Aorta (tissue), 5 donors: Measurements from ENCODE around the gene MYH11. TPM values are rescaled to one million over a fixed set of nuclear protein-coding genes. Genes with fewer than 3 reads are reported as not detected.
"Not testable (repeated sequence)": the region's sequence is repeated elsewhere in the genome, so short reads cannot be mapped to it uniquely, and the experiment has no call there.

Experiments
- ATAC-seq: fragments of 200-7000 bp; cut with Tn5 transposase; one replicate; pipeline ENCODE4 v1.9.1; 2022; ENCODE audit warnings: moderate library complexity; ENCODE audit not compliant: low FRiP score
- DNase-seq, 2 donors: peaks; one replicate each; pipeline ENCODE4 v3.0.0-alpha.2; 2020
- H3K27ac ChIP-seq, 2 donors: one replicate each; pipeline ENCODE4 v1.5.1; 2013; ENCODE audit warnings: low read length in 2 of 2, mild to moderate bottlenecking in 2 of 2, moderate library complexity in 2 of 2, control low read depth in 1 of 2, inconsistent platforms in 1 of 2, low read depth in 1 of 2
- H3K27me3 ChIP-seq, 2 donors: one replicate each; pipeline ENCODE4 v1.6.1; 2013; ENCODE audit warnings: control low read depth in 1 of 2, low read length in 1 of 2, mild to moderate bottlenecking in 1 of 2, moderate library complexity in 1 of 2; ENCODE audit not compliant: insufficient read depth in 2 of 2, control insufficient read depth in 1 of 2
- H3K36me3 ChIP-seq, 2 donors: one replicate each; pipeline ENCODE4 v1.6.1; 2013; ENCODE audit warnings: control low read depth in 1 of 2, low read length in 1 of 2, mild to moderate bottlenecking in 1 of 2; ENCODE audit not compliant: insufficient read depth in 2 of 2, control insufficient read depth in 1 of 2
- H3K4me1 ChIP-seq, 2 donors: one replicate each; pipeline ENCODE4 v1.6.1; 2013; ENCODE audit warnings: low read length in 2 of 2, control low read depth in 1 of 2, mild to moderate bottlenecking in 1 of 2, moderate library complexity in 1 of 2; ENCODE audit not compliant: insufficient read depth in 2 of 2, control insufficient read depth in 1 of 2
- H3K4me3 ChIP-seq, 2 donors: one replicate each; pipeline ENCODE4 v1.5.1; 2013; ENCODE audit warnings: low read length in 2 of 2, control low read depth in 1 of 2, mild to moderate bottlenecking in 1 of 2
- H3K9me3 ChIP-seq: one replicate; pipeline ENCODE4 v1.6.1; 2013; ENCODE audit warnings: mild to moderate bottlenecking, low read length; ENCODE audit not compliant: control insufficient read depth
- WGBS, 2 donors: extraction: QIAGEN DNeasy Blood & Tissue Kit; methylation state at CpG; one replicate each; pipeline ENCODE4 v1.1.7; 2013; 5-methylcytosine and 5-hydroxymethylcytosine counted together
- intact Hi-C, 2 donors: fragments of 100-400 bp; cut with DNase I; formaldehyde crosslinking; loops; one replicate each; pipeline versions ENCODE4 v1.14.2 to v1.15.0; 2022
- polyA plus RNA-seq, 2 donors: library from polyadenylated mRNA; stranded (reverse); fragments of 200-250 nt; gene quantifications; one replicate each; pipeline ENCODE4 v1.2.3, GENCODE V29; 2013
- total RNA-seq, 2 donors: library from RNA; stranded (reverse); fragmentation: NEBNext Ultra II Directional; extraction: Animal tissue kit (Norgen Biotek cat#: 25700); gene quantifications; one replicate each; pipeline ENCODE4 v1.2.1, GENCODE V29; 2021
- donor health status: healthy with polysubstance abuse.
- donor health status: Bipolar disorder and iron deficiency.
- donor health status: DM: no; HTN: no; CAD: no.
- donor health status: DM: no; HTN: no; CAD: no.
- donor health status: DM: yes; HTN: yes; CAD: no.

MYH11 gene
- total and polyA plus RNA-seq, 4 donors: 631 to 2,053 (median 1,169) TPM

GRCh38 chr16:15854906-15855703, 1.7 kb downstream of the MYH11 start:
- 4 to 7% methylated on average over 15 of the region's 15 CpGs for WGBS, 2 donors
- Histone ChIP-seq H3K9me3 (no peaks in the 10 kb centered on the region), H3K27ac (peak overlapping the region; percentile 94 to 97), H3K36me3 (peaks cover 0 to 2% of the 10 kb centered on the region in 2 donors), H3K4me1 (no peaks in the 10 kb centered on the region), H3K4me3 (peak overlapping the region; percentile 83 to 99), H3K27me3 (no peaks in the 10 kb centered on the region)
- DNase-seq: peak; percentile 68 to 81
- intact Hi-C loops: loop anchor here in 1 of 2 donors (5.0 to 10.0 kb wide), 3 partner anchors 63 to 230 kb away; no protein-coding TSS in a partner anchor
- peak; percentile 39 for ATAC-seq

DNA sequence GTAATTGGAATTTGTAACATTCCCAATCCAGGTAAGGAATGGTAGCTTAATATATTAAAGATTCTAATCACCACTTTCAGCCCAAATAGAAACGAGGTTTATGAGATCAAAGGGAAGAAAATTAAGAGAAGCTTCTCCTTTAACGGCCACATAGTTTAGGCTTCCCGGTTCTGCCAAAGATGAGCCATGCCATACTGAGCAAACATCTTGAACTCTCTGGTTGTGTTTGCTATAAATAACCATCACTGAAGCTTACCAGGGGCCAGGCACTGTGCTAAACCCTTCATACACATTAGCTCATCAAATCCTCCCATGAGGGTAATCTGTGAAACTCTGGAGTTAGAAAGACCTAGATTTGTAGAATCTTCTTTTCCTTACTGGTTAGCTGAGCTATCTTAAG, 2.8 kb downstream of the MYH11 start:
- Histone ChIP-seq H3K4me3 (peak overlapping the region; percentile 83 to 99), H3K27me3 (no peaks in the 10 kb centered on the region), H3K9me3 (no peaks in the 10 kb centered on the region), H3K36me3 (peaks cover 0 to 2% of the 10 kb centered on the region in 2 donors), H3K27ac (peak overlapping the region; percentile 89 to 91), H3K4me1 (no peaks in the 10 kb centered on the region)
- no peak for DNase-seq
- 7 to 9% methylated on average over 3 of the region's 3 CpGs for WGBS, 2 donors
- intact Hi-C loops: loop anchor here in 1 of 2 donors (5.0 to 10.0 kb wide), 3 partner anchors 62 to 231 kb away; no protein-coding TSS in a partner anchor
- ATAC-seq: no peak

DNA sequence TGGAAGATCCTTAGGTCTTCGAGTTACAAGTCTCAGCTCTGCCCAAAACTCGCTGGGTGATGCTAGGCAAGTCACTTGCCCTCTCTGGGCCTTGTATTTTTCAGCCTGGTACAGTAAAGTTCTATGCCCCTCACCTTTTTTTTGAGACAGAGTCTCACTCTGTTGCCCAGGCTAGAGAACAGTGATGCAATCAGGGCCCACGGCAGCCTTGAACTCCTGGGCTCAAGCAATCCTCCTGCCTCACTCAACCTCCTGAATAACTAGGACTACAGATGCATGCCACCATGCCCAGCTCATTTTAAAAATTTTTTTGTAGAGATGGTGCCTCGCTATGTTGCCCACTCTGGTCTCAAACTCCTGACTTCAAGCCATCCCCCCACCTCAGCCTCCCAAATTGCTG, 3.8 kb downstream of the MYH11 start:
- H3K27me3 ChIP-seq: no peaks in the 10 kb centered on the region
- DNase-seq: no peak
- intact Hi-C loops: loop anchor here in 1 of 2 donors (5.0 to 10.0 kb wide), 3 partner anchors 61 to 232 kb away; no protein-coding TSS in a partner anchor
- peaks cover 0 to 2% of the 10 kb centered on the region in 2 donors for H3K36me3 ChIP-seq
- no peak for ATAC-seq
- no peaks in the 10 kb centered on the region for H3K9me3 ChIP-seq
- no peaks in the 10 kb centered on the region for H3K4me1 ChIP-seq
- peak overlapping the region; percentile 45 to 83 for H3K4me3 ChIP-seq
- 14 to 20% methylated on average over 4 of the region's 4 CpGs for WGBS, 2 donors
- peak overlapping the region; percentile 89 to 91 for H3K27ac ChIP-seq

DNA sequence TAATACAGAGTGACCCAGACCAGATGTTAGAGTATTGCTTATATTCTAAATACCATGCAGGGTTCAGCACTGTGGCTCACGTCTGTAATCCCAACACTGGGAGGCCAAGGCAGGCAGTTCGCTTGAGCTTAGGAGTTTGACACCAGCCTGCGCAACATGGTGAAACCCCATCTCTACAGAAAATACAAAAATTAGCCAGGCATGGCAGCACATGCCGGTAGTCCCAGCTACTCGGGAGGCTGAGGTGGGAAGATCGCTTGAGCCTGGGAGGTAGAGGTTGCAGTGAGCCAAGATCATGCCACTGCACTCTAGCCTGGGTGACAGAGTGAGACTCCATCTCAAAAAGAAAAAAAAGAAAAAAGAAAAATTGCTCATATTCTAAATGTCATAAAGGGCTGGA, 6.3 kb downstream of the MYH11 start:
- peak overlapping the region; percentile 15 to 28 for H3K4me3 ChIP-seq
- H3K4me1 ChIP-seq: not testable (repeated sequence)

DNA sequence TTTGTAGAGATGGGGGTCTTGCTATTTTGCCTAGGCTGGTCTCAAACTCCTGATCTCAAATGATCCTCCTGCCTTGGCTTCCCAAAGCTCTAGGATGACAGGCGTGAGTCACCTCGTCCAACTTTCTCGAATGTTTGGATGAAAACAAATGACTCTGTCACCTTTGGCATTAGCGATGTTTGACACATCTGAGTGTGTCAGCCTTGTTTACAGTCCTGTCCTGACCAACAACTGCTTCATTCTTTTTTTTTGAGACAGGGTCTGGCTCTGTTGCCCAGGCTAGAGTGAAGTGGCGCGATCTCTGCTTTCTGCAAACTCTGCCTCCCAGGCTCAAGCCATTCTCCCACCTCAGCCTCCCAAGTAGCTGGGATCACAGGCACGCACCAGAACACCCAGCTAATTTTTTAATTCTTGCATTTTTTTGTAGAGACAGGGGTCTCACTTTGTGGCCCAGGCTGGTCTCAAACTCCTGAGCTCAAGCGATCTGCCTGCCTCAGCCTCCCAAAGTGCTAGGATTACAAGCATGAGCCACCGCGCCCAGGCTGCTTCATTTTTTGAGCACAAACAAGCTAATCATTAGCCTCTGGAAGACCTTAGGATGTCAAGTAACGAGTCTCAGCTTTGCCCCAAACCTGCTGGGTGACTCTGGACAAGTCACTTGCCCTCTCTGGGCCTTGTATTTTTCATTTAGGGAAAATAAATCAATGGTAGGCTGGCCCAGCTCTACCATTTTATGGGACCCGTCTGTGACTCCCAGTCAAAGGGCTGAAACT, 7.4 kb downstream of the MYH11 start:
- DNase-seq: no peak
- H3K4me3 ChIP-seq: peak overlapping the region in 1 of 2 donors; percentile 29
- WGBS, 2 donors: 12 to 15% methylated on average over 12 of the region's 12 CpGs
- peaks cover 0 to 2% of the 10 kb centered on the region in 2 donors for H3K36me3 ChIP-seq
- no peaks in the 10 kb centered on the region for H3K4me1 ChIP-seq
- H3K27ac ChIP-seq: peak overlapping the region; percentile 60 to 87
- H3K9me3 ChIP-seq: no peaks in the 10 kb centered on the region
- no peaks in the 10 kb centered on the region for H3K27me3 ChIP-seq
- intact Hi-C loops: no loop called here
- ATAC-seq: no peak

More for the DNA sequence above, 6.3 kb downstream of the MYH11 start:
- intact Hi-C loops: loop anchor here in 1 of 2 donors (5.0 to 10.0 kb wide), 3 partner anchors 58 to 234 kb away; no protein-coding TSS in a partner anchor
- not testable (repeated sequence) for H3K9me3 ChIP-seq, H3K27me3 ChIP-seq, H3K36me3 ChIP-seq, ATAC-seq, DNase-seq
- H3K27ac ChIP-seq: peak overlapping the region in 1 of 2 donors; percentile 72
- 16 to 20% methylated on average over 6 of the region's 6 CpGs for WGBS, 2 donors

DNA sequence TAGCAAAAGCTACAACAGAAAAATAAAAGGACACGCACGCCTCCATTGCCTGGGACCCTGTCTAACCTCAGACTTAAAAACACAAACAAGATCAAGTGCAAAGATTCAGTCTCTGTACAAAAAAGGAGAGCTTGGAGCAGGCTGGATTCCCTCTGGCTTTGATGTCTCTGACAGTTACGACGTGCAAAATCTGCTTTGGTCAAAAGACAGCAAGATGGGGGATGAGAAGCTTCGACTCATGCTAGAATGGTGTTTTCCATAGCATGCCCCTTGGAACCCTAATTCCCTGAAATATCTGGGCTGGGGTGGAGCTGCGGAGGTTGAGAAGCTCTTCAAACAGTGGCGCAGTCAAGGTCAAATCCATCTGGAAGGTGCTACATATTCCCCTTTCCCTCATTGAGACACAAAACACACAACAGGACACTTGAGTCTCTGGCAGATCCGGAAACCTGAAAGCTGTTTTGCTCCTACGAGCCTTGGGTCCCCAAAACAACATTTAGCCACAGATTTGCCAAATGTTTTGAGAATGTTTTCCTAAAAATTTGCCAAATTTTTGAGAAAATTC, 9.1 kb downstream of the MYH11 start:
- Histone ChIP-seq H3K27me3 (no peaks in the 10 kb centered on the region), H3K9me3 (no peaks in the 10 kb centered on the region), H3K27ac (peak overlapping the region in 1 of 2 donors; percentile 83), H3K4me3 (no peak overlapping the region), H3K4me1 (no peaks in the 10 kb centered on the region), H3K36me3 (peaks cover 0 to 2% of the 10 kb centered on the region in 2 donors)
- WGBS, 2 donors: 11 to 12% methylated on average over 9 of the region's 9 CpGs
- intact Hi-C loops: no loop called here
- DNase-seq (no peak), ATAC-seq (no peak)

DNA sequence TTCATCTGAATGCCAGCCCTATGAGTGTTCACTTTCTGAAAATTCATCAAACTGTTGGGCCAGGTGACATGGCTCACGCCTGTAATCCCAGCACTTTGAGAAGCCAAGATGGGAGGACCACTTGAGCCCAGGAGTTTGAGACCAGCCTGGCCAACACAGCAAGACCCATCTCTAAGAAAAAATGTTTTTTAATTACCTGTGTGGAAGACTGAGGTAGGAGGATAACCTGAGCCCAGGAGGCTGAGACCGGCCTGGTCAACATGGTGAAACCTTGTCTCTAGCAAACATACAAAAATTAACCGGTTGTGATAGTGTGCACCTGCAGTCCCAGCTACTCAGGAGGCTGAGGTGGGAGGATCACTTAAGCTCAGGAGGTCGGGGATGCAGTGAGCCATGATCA, 10.3 kb downstream of the MYH11 start:
- DNase-seq (no peak), ATAC-seq (no peak)
- H3K27ac ChIP-seq: peak overlapping the region in 1 of 2 donors; percentile 54
- no peaks in the 10 kb centered on the region for H3K4me1 ChIP-seq
- 31 to 33% methylated on average over 4 of the region's 4 CpGs for WGBS, 2 donors
- no peak overlapping the region for H3K4me3 ChIP-seq
- H3K36me3 ChIP-seq: peaks cover 0 to 2% of the 10 kb centered on the region in 2 donors
- H3K27me3 ChIP-seq: no peaks in the 10 kb centered on the region
- no peaks in the 10 kb centered on the region for H3K9me3 ChIP-seq
- intact Hi-C loops: no loop called here

DNA sequence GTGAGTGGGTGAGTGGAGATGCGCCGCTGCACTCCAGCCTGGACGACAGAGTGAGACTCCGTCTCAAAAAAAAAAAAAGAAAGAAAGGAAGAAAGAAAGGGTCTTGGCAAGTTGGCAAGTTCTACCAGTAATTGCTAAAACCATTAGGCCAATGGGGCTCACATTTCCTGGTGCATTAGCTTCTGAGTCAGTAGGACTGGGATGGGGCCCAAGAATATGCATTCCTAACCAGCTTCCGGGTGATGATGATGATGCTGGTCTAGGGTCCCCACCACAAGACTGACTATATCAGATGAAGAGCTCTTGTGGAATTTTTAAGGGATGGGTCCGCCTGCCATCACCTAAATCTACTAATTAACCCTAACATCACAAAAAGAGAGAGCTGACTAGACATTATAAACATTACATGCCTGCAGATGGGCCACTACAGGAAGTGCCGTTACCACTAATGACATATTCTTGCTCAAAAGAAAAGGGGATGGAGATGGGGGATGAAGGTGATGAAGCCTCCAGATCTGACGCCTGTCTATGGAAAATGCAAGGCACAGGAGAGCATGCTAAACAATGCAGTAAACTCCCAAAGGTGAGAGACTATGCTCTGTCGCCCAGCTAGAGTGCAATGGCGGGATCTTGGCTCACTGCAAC, 13.1 kb downstream of the MYH11 start:
- no peaks in the 10 kb centered on the region for H3K27me3 ChIP-seq
- H3K36me3 ChIP-seq: no peaks in the 10 kb centered on the region
- peak overlapping the region; percentile 28 to 58 for H3K27ac ChIP-seq
- H3K4me3 ChIP-seq: no peak overlapping the region
- DNase-seq (no peak), ATAC-seq (no peak)
- no peaks in the 10 kb centered on the region for H3K9me3 ChIP-seq
- intact Hi-C loops: no loop called here
- 36 to 37% methylated on average over 10 of the region's 10 CpGs for WGBS, 2 donors
- peaks cover 0 to 2% of the 10 kb centered on the region in 2 donors for H3K4me1 ChIP-seq
